SK-N-SH (cell line): Measurements from ENCODE around the gene RND2. TPM values are rescaled to one million over a fixed set of nuclear protein-coding genes. Genes with fewer than 3 reads are reported as not detected.

Experiments used
- CTCF ChIA-PET: fragments of 300-600, 350-600 bp; formaldehyde crosslinking; extraction: SDS; loops from one replicate; lab custom pipeline; 2021; lab: Yijun Ruan, JAX
- POLR2A ChIA-PET: fragments of 350-600 bp; sonication (Branson Sonifier 250); formaldehyde crosslinking; extraction: SDS; loops from one replicate; lab custom pipeline; 2020; ENCODE audit warnings: antibody characterized with exemption, inconsistent platforms; lab: Yijun Ruan, JAX
- DNase-seq: peaks from one replicate; pipeline ENCODE4 v3.0.0; 2012
- H2AFZ ChIP-seq: fragments of 200-600 bp; sonication (generic); 2 replicates; pipeline ENCODE4 v1.8.1; 2016; ENCODE audit warnings: antibody characterized with exemption, mild to moderate bottlenecking, low read depth
- H3F3A ChIP-seq: fragments of 200-600 bp; sonication (generic); replicated peaks from 2 replicates; pipeline ENCODE3; 2016; ENCODE audit warnings: antibody characterized with exemption, mild to moderate bottlenecking; ENCODE audit not compliant: insufficient read depth
- H3K27ac ChIP-seq, 2 experiments: fragments of 200-500 bp in 1 of 2; fragments of 200-600 bp in 1 of 2; sonication (Bioruptor generic) in 1 of 2; sonication (generic), shearing (Covaris generic) in 1 of 2; 2 replicates each; pipeline versions ENCODE4 v1.5.1 to v1.6.1; 2014 to 2016; ENCODE audit warnings: low read depth in 2 of 2, inconsistent platforms in 1 of 2, low read length in 1 of 2, mild to moderate bottlenecking in 1 of 2, mixed read lengths in 1 of 2
- H3K27me3 ChIP-seq: fragments of 200-600 bp; sonication (generic), shearing (Covaris generic); 2 replicates; pipeline ENCODE4 v1.6.1; 2016; ENCODE audit warnings: mixed run types; ENCODE audit not compliant: insufficient read depth
- H3K36me3 ChIP-seq, 2 experiments: fragments of 200-500 bp in 1 of 2; fragments of 200-600 bp in 1 of 2; sonication (Bioruptor generic) in 1 of 2; sonication (generic) in 1 of 2; replicated peaks in 1 of 2; 2 replicates each; pipeline versions ENCODE3 to v1.5.1; 2014 to 2016; ENCODE audit warnings: low read length in 1 of 2, mild to moderate bottlenecking in 1 of 2; ENCODE audit not compliant: insufficient read depth in 2 of 2, control insufficient read depth in 1 of 2
- H3K4me1 ChIP-seq, 2 experiments: fragments of 200-500 bp in 1 of 2; fragments of 200-600 bp in 1 of 2; sonication (Bioruptor generic) in 1 of 2; sonication (generic), shearing (Covaris generic) in 1 of 2; 2 replicates each; pipeline versions ENCODE4 v1.5.1 to v1.6.1; 2014 to 2016; ENCODE audit warnings: low read depth in 1 of 2, low read length in 1 of 2, mixed run types in 1 of 2; ENCODE audit not compliant: insufficient read depth in 2 of 2, control insufficient read depth in 1 of 2
- H3K4me2 ChIP-seq: fragments of 200-600 bp; sonication (generic), shearing (Covaris generic); 2 replicates; pipeline ENCODE4 v1.6.1; 2017; ENCODE audit warnings: mixed run types
- H3K4me3 ChIP-seq, 2 experiments: fragments of 200-500 bp in 1 of 2; fragments of 200-600 bp in 1 of 2; sonication (Bioruptor generic) in 1 of 2; sonication (generic), shearing (Covaris generic) in 1 of 2; 2 replicates each; pipeline versions ENCODE4 v1.5.1 to v1.8.1; 2014 to 2016; ENCODE audit warnings: low read depth in 2 of 2, inconsistent platforms in 1 of 2, low read length in 1 of 2, mild to moderate bottlenecking in 1 of 2, mixed read lengths in 1 of 2, moderate library complexity in 1 of 2
- H3K79me2 ChIP-seq: fragments of 200-600 bp; sonication (generic); 2 replicates; pipeline ENCODE4 v1.8.1; 2017; ENCODE audit warnings: mild to moderate bottlenecking; ENCODE audit not compliant: insufficient read depth
- H3K9ac ChIP-seq: fragments of 200-600 bp; sonication (generic); 2 replicates; pipeline ENCODE4 v1.6.1; 2017; ENCODE audit warnings: mixed run types
- H3K9me2 ChIP-seq: fragments of 200-600 bp; sonication (generic); 2 replicates; pipeline ENCODE4 v1.6.1; 2017; ENCODE audit warnings: mixed run types
- H3K9me3 ChIP-seq: fragments of 200-600 bp; sonication (generic); 2 replicates; pipeline ENCODE4 v1.6.1; 2017; ENCODE audit warnings: mixed run types, mild to moderate bottlenecking, moderate library complexity
- H4K20me1 ChIP-seq: fragments of 200-600 bp; sonication (generic); 2 replicates; pipeline ENCODE4 v1.6.1; 2017; ENCODE audit warnings: mild to moderate bottlenecking, mixed run types; ENCODE audit not compliant: insufficient read depth
- ELF1 ChIP-seq: IDR thresholded peaks from 2 replicates; pipeline ENCODE4 v1.4.0; 2012
- EP300 ChIP-seq, 2 experiments: IDR thresholded peaks; 2 replicates each; pipeline versions ENCODE4 v1.4.0 to v1.6.1; 2012; ENCODE audit warnings: borderline replicate concordance in 1 of 2, low read depth in 1 of 2, low read length in 1 of 2
- FOSL2 ChIP-seq: IDR thresholded peaks from 2 replicates; pipeline ENCODE4 v1.4.0; 2012; ENCODE audit warnings: low read depth, mild to moderate bottlenecking, moderate library complexity, borderline replicate concordance
- IRF3 ChIP-seq: fragments of 150-350 bp; IDR thresholded peaks from 2 replicates; pipeline ENCODE4 v1.6.1; 2016; ENCODE audit warnings: mild to moderate bottlenecking, low read depth, low read length
- PBX3 ChIP-seq: IDR thresholded peaks from 2 replicates; pipeline ENCODE4; 2012
- REST ChIP-seq: IDR thresholded peaks from 2 replicates; pipeline ENCODE4 v1.6.1; 2012; ENCODE audit warnings: mild to moderate bottlenecking, low read depth, low read length, moderate library complexity
- RXRA ChIP-seq: IDR thresholded peaks from 2 replicates; pipeline ENCODE4 v1.4.0; 2012; ENCODE audit warnings: low read depth, mild to moderate bottlenecking, borderline replicate concordance
- SIN3A ChIP-seq: IDR thresholded peaks from 2 replicates; pipeline ENCODE4 v1.6.1; 2012; ENCODE audit warnings: low read depth, mild to moderate bottlenecking, low read length, moderate library complexity, borderline replicate concordance
- SMC3 ChIP-seq: IDR thresholded peaks from 2 replicates; pipeline ENCODE4 v1.6.1; 2012; ENCODE audit warnings: low read depth, low read length, improper control_type of control experiment
- TCF12 ChIP-seq: IDR thresholded peaks from 2 replicates; pipeline ENCODE4 v1.4.0; 2012
- YY1 ChIP-seq: IDR thresholded peaks from 2 replicates; pipeline ENCODE4 v1.4.0; 2012; ENCODE audit warnings: low read depth, mild to moderate bottlenecking
- WGBS: methylation state at CpG from one replicate; pipeline ENCODE4 v1.1.6; 2017; ENCODE audit warnings: low lambda C conversion rate; 5-methylcytosine and 5-hydroxymethylcytosine counted together
- polyA plus RNA-seq, 3 experiments: library from polyadenylated mRNA; depleted of rRNA; stranded (reverse); fragments of >200 nt; gene quantifications; 2 replicates each; pipeline ENCODE4 v1.2.3, GENCODE V29; 2012

Gene RND2
- polyA plus RNA-seq, 1 of the 3 experiments (the other 2 are of a cell fraction): 8.9 TPM

- peak overlapping the region; percentile 80 to 87; a peak in 3 of 4 replicates for H3K27ac ChIP-seq
- POLR2A ChIA-PET: interaction anchor here (0.6 to 2.8 kb wide), 19 partner anchors 11 to 443 kb away, joined by 3 to 20 read pairs (median 5); partner anchors contain the start of genes AOC2, BRCA1, PTGES3L and RND2
- no peaks in the 10 kb centered on the region for H3K9me3 ChIP-seq
- H3K4me1 ChIP-seq: peaks cover 6 to 11% of the 10 kb centered on the region in 2 experiments; a peak in 2 of 4 replicates
- DNase-seq: no peak
- no peaks in the 10 kb centered on the region for H3K27me3 ChIP-seq
- H3K4me2 ChIP-seq: peak overlapping the region; percentile 66
- WGBS: 32% methylated on average over 5 of the region's 5 CpGs
- H3K9me2 ChIP-seq: no peaks in the 10 kb centered on the region
- peak overlapping the region; percentile 89 for H2AFZ ChIP-seq
- peak overlapping the region; percentile 51 for H3K9ac ChIP-seq
- peak overlapping the region; percentile 49 to 85 for H3K4me3 ChIP-seq
- peaks cover 39 to 40% of the 10 kb centered on the region in 2 experiments for H3K36me3 ChIP-seq
- H3F3A ChIP-seq: peaks cover 50% of the 10 kb centered on the region
- H4K20me1 ChIP-seq: peaks cover 31% of the 10 kb centered on the region
- CTCF ChIA-PET: interaction anchor here (0.6 to 4.4 kb wide), 20 partner anchors 10 to 419 kb away, joined by 3 to 27 read pairs (median 4); partner anchors contain the start of genes AOC2, BECN1, NBR1 and PSME3
- peaks cover 41% of the 10 kb centered on the region for H3K79me2 ChIP-seq
- no peak for TF ChIP-seq SMC3
- TF ChIP-seq TCF12: no peak
- TF ChIP-seq IRF3: no peak
- no peak for TF ChIP-seq ELF1
- TF ChIP-seq SIN3A: no peak
- TF ChIP-seq PBX3: no peak
- no peak for TF ChIP-seq YY1
- TF ChIP-seq FOSL2: no peak
- no peak for TF ChIP-seq EP300 (IDR thresholded peaks at IDR 0.05; ENCODE audit: borderline replicate concordance in 1 of 2, low read depth in 1 of 2, low read length in 1 of 2)
- TF ChIP-seq RXRA: no peak
- no peak for TF ChIP-seq REST
Observed at GRCh38 chr17:42997390-42997983, 27.5 kb upstream of the RND2 start.
